PC-3 (cell line): ENCODE measurements around the gene CCR9. TPM values are rescaled to one million over a fixed set of nuclear protein-coding genes. Genes with fewer than 3 reads are reported as not detected.
A peak's percentile ranks its signal among the peaks of the same experiment; 100 is the strongest.

Source experiments
- ATAC-seq: fragments of 200-7000 bp; cut with Tn5 transposase; 2 replicates; pipeline ENCODE4 v1.9.1; 2020; ENCODE audit warnings: mild to moderate bottlenecking, moderate library complexity
- Bru-seq: library from RNA; stranded (reverse); fragments of 400-500 nt; gene quantifications from one replicate; lab custom pipeline; 2021; lab: Mats Ljungman, UMichigan
- BruChase-seq, 2 experiments: library from RNA; stranded (reverse); fragments of 400-500 nt; gene quantifications; one replicate each; lab custom pipeline; 2021; lab: Mats Ljungman, UMichigan
- BruUV-seq: library from RNA; stranded (reverse); fragments of 400-500 nt; replicated peaks from 2 replicates; lab custom pipeline; 2021; lab: Mats Ljungman, UMichigan
- CTCF ChIA-PET: fragments of 300-600 bp; sonication (Branson Sonifier 250); formaldehyde crosslinking; loops from one replicate; lab custom pipeline; 2022; ENCODE audit warnings: antibody characterized with exemption; lab: Charles Lee
- POLR2A ChIA-PET: fragments of 300-600 bp; sonication (Branson Sonifier 250); formaldehyde crosslinking; loops from one replicate; lab custom pipeline; 2022; ENCODE audit warnings: antibody characterized with exemption; ENCODE audit not compliant: unreplicated experiment; lab: Charles Lee
- DNase-seq: peaks from one replicate; pipeline ENCODE4 v3.0.0-alpha.2; 2015
- H2AFZ ChIP-seq: fragments of 300-600 bp; sonication (generic); 2 replicates; pipeline ENCODE4 v1.6.0; 2016; ENCODE audit warnings: antibody characterized with exemption, low read length
- H3F3A ChIP-seq: fragments of 300-600 bp; sonication (generic); one replicate; pipeline ENCODE4 v1.6.0; 2017; ENCODE audit warnings: antibody characterized with exemption, low read length, control low read depth, mild to moderate bottlenecking; ENCODE audit not compliant: unreplicated experiment
- H3K27ac ChIP-seq: fragments of 300-600 bp; sonication (generic); 2 replicates; pipeline ENCODE4 v1.5.1; 2016; ENCODE audit warnings: mild to moderate bottlenecking, low read length
- H3K27me3 ChIP-seq: fragments of 300-600 bp; sonication (generic); 2 replicates; pipeline ENCODE4 v1.6.1; 2016; ENCODE audit warnings: low read length, mixed read lengths
- H3K36me3 ChIP-seq: fragments of 300-600 bp; sonication (generic); 2 replicates; pipeline ENCODE4 v1.6.1; 2016; ENCODE audit warnings: low read depth, mixed run types, low read length, mixed read lengths
- H3K4me1 ChIP-seq: fragments of 300-600 bp; sonication (generic); 2 replicates; pipeline ENCODE4 v1.5.1; 2016; ENCODE audit warnings: low read length; ENCODE audit not compliant: insufficient read depth
- H3K4me2 ChIP-seq: fragments of 300-600 bp; sonication (generic); 2 replicates; pipeline ENCODE4 v1.6.0; 2016; ENCODE audit warnings: low read length
- H3K4me3 ChIP-seq: fragments of 300-600 bp; sonication (generic); 2 replicates; pipeline ENCODE4 v1.5.1; 2016; ENCODE audit warnings: mild to moderate bottlenecking, low read length, mixed read lengths
- H3K79me2 ChIP-seq: fragments of 300-600 bp; sonication (generic); 2 replicates; pipeline ENCODE4 v1.6.1; 2017; ENCODE audit warnings: low read length, mixed read lengths
- H3K9ac ChIP-seq: fragments of 300-600 bp; sonication (generic); 2 replicates; pipeline ENCODE4 v1.6.0; 2016; ENCODE audit warnings: mild to moderate bottlenecking, low read length
- H3K9me2 ChIP-seq: fragments of 300-600 bp; sonication (generic); replicated peaks from 2 replicates; pipeline ENCODE4 v1.6.1; 2016; ENCODE audit warnings: mixed run types, low read length, mixed read lengths
- H3K9me3 ChIP-seq: fragments of 300-600 bp; sonication (generic); 2 replicates; pipeline ENCODE4 v1.6.1; 2016; ENCODE audit warnings: low read length, mixed read lengths
- H4K20me1 ChIP-seq: fragments of 300-600 bp; sonication (generic); 2 replicates; pipeline ENCODE4 v1.6.1; 2016; ENCODE audit warnings: low read length, mixed read lengths
- CTCF ChIP-seq: fragments of 300-600 bp; sonication (generic); conservative IDR thresholded peaks from 2 replicates; pipeline ENCODE4 v1.5.1; 2017; ENCODE audit warnings: antibody characterized with exemption, low read depth, mild to moderate bottlenecking, low read length
- EZH2 ChIP-seq: fragments of 300-600 bp; sonication (generic); IDR thresholded peaks from one replicate; pipeline ENCODE4 v1.6.1; 2017; ENCODE audit warnings: antibody characterized with exemption, mild to moderate bottlenecking, low read length; ENCODE audit not compliant: unreplicated experiment
- EZH2phosphoT487 ChIP-seq: fragments of 300-600 bp; sonication (generic); IDR thresholded peaks from 2 replicates; pipeline ENCODE4 v1.6.1; 2018; ENCODE audit warnings: mild to moderate bottlenecking, antibody characterized with exemption, low read length, borderline replicate concordance
- intact Hi-C: fragments of 100-400 bp; cut with micrococcal nuclease; formaldehyde crosslinking; loops from 2 replicates; pipeline ENCODE4 v1.9.0; 2023
- long read RNA-seq: library from polyadenylated mRNA; unstranded; transcript quantifications from one replicate; pipeline ENCODE4 v2.0.0, GENCODE V29; 2021; ENCODE audit not compliant: unreplicated experiment
- total RNA-seq: library from RNA; depleted of rRNA; stranded (reverse); fragments of >200 nt; gene quantifications from 2 replicates; pipeline ENCODE4 v1.2.3, GENCODE V29; 2014; rRNA removed

The CCR9 gene
- total RNA-seq: not detected in 2 replicates
- percentile 5 among the genes with signal in this experiment for Bru-seq, nascent RNA
- not detected for BruChase-seq, experiment 1, labeled RNA remaining after a 6-hour chase
- percentile 9 among the genes with signal in this experiment for BruChase-seq, experiment 2, labeled RNA remaining after a 2-hour chase
- long read RNA-seq: 0 reads

- no peaks in the 10 kb centered on the region for H3K79me2 ChIP-seq
- peak within 1 kb of the TSS; percentile 26; the same call in 1 of the 2 replicates for H3K27ac ChIP-seq
- no peak for TF ChIP-seq EZH2phosphoT487
- no peak for TF ChIP-seq CTCF
- TF ChIP-seq EZH2: no peak
- H3K9ac ChIP-seq: no peak within 1 kb of the TSS
- ChIA-PET CTCF (interaction anchor here (0.6 kb wide), 1 partner anchor 33 kb away, joined by 4 read pairs; no protein-coding TSS in a partner anchor), POLR2A (no interaction called here)
- H4K20me1 ChIP-seq: no peaks in the 10 kb centered on the region
- peaks cover 29% of the 10 kb centered on the region for H3K4me1 ChIP-seq
- no peaks in the 10 kb centered on the region for H3K9me2 ChIP-seq
- H3K9me3 ChIP-seq: no peaks in the 10 kb centered on the region
- H3K4me3 ChIP-seq: no peak within 1 kb of the TSS
- H3K4me2 ChIP-seq: peak within 1 kb of the TSS; percentile 29; the same call in 1 of the 2 replicates
- intact Hi-C loops: no loop called here
- DNase-seq (no peak), ATAC-seq (no peak)
- no peaks in the 10 kb centered on the region for H3K27me3 ChIP-seq
- 0 out of 2 replicates have a peak within 1 kb of the TSS, but pooled peaks have one; percentile 27 for H2AFZ ChIP-seq
- no TSS peak for BruUV-seq
- H3K36me3 ChIP-seq: no peaks in the 10 kb centered on the region
- H3F3A ChIP-seq: peaks cover 4% of the 10 kb centered on the region
Observed at GRCh38 chr3:45885979-45886705, at the start of gene CCR9. CCR9 (plus strand) TSS chr3:45886543; CDS start chr3:45894934, 8,391 bp downstream.

- Histone ChIP-seq H3K9ac (no peak overlapping the region), H3K4me3 (no peak overlapping the region), H3K4me2 (no peak overlapping the region), H3K4me1 (peaks cover 20% of the 10 kb centered on the region), H4K20me1 (no peaks in the 10 kb centered on the region), H3K9me3 (no peaks in the 10 kb centered on the region), H3K79me2 (no peaks in the 10 kb centered on the region), H2AFZ (no peak overlapping the region), H3K27ac (no peak overlapping the region), H3K36me3 (no peaks in the 10 kb centered on the region), H3K27me3 (no peaks in the 10 kb centered on the region), H3K9me2 (no peaks in the 10 kb centered on the region), H3F3A (no peaks in the 10 kb centered on the region)
- no TSS peak for BruUV-seq
- no peak for TF ChIP-seq EZH2
- TF ChIP-seq CTCF: no peak
- TF ChIP-seq EZH2phosphoT487: no peak
- POLR2A ChIA-PET: interaction anchor here (0.8 kb wide), 1 partner anchor 243 kb away, joined by 5 read pairs; no protein-coding TSS in a partner anchor
- ATAC-seq (no peak), DNase-seq (no peak)
- intact Hi-C loops: no loop called here
- CTCF ChIA-PET: no interaction called here
Observed at GRCh38 chr3:45838466-45838865, 47.9 kb upstream of the CCR9 start.
